GM18858 (cell line): Measurements from ENCODE around the gene NCAM2.
A peak's percentile ranks its signal among the peaks of the same experiment; 100 is the strongest.

ENCODE experiments used
- ATAC-seq: cut with Tn5 transposase; IDR thresholded peaks from one replicate; pipeline ENCODE4 v1.9.1; 2021; ENCODE audit not compliant: unreplicated experiment

NCAM2 gene

DNA sequence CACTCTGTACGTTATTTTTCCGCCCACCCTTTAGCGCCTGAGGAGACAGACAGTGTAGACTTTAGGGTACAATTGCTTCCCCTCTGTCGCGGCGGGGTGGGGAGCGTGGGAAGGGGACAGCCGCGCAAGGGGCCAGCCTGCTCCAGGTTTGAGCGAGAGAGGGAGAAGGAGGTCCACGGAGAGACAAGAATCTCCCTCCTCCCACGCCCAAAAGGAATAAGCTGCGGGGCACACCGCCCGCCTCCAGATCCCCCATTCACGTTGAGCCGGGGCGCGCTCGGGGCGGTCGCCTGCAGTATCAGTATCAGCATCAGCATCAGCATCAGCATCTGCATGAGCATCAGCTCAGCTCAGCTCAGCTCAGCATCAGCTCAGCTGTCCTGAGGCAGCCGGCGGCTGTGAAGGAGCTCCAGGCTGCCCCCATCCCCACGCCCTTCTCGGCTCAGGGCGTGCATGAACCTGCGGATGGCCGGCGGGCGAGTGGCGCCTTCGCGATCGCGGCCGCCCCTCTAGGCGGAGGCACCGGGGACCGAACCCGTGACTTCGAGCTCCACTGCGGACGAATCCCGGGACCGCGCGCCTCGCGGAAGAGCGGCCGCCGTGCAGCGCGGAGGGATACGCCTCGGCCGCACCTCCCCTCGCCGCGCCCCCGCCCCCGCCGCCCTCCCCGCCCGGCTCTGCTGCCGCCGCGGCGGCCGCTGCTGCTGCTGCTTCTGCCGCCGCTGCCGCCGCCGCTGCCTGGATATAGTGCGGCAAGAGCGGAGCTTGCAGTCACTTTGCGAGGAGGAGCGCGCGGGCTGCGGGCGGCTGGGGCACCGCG, at the start of gene NCAM2:
NCAM2 (plus strand) TSS at position 774 of the 820 bp plus-strand sequence.
- ATAC-seq: no peak

GRCh38 chr21:20949884-20950283, 48.3 kb upstream of the NCAM2 start:
- ATAC-seq: no peak

DNA sequence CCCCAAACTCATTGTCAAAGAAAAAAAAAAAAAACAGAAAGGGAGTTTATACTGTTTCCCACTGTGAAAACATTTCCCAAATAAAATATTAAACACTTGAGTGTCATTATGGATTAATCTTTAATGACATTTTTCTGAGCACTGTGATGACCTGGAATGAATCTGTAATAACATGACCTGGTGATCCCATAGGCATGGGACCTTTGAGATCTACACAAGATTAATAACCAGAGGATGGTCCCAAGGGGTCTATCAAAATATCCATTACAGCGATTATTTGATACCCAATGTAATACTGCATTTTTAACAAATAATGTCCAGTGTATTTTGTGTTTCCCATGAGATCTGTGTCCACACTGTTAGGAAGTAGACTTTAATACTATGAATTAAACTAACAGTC, 32.4 kb upstream of the NCAM2 start:
- ATAC-seq: no peak

- ATAC-seq: no peak
These were observed 29.8 kb upstream of the NCAM2 start for GRCh38 chr21:20968391-20968790.

DNA sequence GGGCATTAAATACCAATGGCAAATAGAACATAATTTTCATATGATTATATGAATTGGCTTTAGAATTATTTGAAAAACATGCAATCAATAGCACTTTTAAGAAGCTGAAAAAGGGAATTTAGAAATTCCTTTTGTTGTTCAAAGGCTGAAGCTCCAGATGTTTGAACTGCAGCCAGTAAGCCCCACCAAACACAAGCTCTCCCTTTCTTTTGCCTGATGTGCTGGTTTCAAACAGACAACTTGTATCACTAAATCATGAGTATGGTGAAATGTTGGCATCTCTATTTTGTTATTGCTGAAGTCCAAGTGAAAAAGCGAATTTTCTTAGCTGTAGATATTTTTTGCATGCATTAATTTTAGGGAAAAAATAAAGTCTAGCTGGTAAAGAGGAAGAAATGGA, 27.5 kb upstream of the NCAM2 start:
- ATAC-seq: no peak

GRCh38 chr21:20971296-20971921, 26.8 kb upstream of the NCAM2 start:
- peak; percentile 71 for ATAC-seq

DNA sequence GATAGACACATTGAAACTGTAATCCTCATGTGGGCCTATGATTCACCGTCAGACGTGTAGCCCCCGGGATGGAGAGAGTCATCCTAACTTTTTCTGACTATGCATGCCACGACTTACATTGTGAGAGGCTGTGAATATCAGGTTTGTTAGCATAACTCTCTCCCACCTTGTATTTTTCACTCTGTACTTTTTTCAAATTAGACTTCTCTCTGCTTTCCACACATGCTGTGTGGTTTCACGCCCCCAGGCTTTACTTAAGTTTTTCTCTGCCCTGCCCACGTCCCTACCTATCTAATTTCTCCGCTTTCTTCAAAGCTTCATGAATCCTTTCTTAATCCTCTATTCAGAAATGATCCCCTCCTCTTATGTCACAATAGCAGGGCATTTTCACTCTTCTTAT, 3.4 kb upstream of the NCAM2 start:
- ATAC-seq: no peak

DNA sequence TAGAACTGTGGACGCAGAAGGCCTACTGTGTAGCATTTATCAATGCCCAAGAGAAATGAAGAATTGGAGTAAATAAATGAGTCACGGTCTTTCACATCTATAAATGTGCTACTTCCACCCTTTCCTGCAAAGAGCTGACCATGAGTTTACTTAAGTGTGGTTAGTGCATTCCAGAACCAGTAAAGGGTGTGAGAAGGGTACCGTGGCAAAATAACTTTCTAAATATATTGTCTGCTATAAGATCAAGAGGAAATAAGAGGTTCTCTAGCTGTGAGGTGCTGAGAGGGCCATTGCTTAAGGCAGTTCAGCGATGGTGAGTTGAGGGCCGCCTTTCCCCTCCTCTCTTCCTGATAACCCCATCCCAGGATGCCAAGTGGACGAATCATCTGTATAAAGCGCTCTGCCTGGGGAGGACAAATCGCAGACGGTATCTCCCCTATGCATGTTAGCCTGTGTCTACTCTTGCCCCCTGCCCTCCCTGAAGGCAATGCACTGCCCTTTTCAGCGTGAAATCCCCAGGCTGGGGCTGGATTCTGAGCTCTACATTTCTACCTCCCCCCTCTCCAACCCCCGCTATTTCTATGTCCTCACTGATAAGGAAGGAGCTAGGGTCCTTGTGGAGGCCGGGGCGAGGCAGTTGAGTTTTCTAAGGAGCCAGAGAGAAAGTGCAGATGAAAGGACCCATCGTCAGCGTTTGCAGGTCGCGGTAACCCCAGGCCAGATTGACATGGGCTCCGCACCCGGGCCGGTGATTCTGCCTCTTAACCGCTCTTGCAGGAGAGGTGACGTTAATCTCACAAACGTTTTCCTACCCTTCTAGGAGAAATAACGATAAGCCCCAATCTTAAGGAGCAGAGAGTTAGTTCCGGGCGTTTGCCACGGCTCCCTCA, 1.5 kb upstream of the NCAM2 start:
- ATAC-seq: no peak

- no peak for ATAC-seq
These were observed 936 bp upstream of the NCAM2 start for GRCh38 chr21:20997311-20997635.

DNA sequence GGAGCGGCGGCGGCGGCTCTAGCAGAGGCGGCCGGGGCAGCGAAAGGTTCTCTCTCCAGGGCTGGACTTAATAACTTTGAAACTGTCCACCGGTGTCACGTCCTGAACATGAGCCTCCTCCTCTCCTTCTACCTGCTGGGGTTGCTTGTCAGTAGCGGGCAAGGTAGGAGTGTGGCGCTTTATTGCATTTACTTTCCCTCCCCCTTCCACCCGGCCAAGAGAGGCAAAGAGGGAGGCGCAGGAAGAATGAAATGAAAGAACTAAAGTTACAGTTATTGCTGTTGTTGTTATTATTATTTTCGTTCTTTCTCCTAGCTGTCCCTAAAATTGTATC, 214 bp downstream of the NCAM2 start:
- no peak for ATAC-seq

- ATAC-seq: no peak
These were observed 677 bp downstream of the NCAM2 start for GRCh38 chr21:20998886-20999285.

- ATAC-seq: no peak
These were observed 1.4 kb downstream of the NCAM2 start for GRCh38 chr21:20999659-21000058.

DNA sequence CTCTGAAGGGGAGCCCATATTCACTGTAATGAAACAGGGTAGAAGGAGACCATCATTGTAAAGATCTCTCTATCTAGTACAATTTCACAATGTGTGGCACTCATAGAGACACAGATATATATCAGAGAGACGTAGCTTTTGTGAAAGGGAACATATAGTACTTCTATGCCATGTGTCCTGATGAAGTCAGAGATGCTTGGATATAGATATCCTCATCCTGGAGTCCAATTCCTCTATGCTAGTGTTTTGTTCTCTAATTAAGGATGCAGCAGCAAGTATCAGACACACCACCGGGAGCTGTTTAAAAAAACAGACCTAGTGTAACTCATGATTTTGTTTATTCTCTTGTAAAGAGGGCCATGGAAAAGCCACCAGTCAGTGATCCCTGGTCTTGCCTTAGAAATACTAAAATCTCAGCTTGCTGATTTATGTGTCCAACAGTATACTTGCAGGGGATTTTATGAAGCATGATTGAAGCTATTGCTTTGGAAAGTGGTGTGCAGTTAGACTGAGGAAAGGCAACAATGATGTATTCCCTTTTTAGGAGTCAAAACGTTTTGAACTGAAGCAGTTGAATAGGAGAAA, 2.5 kb downstream of the NCAM2 start:
- ATAC-seq: no peak

GRCh38 chr21:21001591-21002100, 3.4 kb downstream of the NCAM2 start:
- ATAC-seq: no peak

DNA sequence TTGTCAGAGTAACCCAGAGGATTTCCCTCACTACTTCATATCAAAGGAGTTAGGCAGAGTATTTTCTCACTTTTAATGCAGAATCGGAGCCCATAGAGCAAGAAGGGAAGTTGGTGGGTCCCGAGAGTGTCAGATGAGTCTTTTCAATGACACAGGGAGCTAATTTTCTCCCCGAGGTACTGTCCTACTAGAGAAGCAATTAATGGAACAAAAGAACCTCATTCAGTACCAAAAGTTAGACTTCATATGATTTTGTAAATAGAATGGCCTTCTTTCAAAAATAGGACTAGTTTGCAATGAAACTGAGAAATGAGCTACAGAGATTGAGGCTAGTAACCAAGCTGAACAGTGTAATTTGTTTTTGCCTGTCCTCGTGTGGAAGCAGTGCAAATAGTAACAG, 3.9 kb downstream of the NCAM2 start:
- ATAC-seq: no peak

DNA sequence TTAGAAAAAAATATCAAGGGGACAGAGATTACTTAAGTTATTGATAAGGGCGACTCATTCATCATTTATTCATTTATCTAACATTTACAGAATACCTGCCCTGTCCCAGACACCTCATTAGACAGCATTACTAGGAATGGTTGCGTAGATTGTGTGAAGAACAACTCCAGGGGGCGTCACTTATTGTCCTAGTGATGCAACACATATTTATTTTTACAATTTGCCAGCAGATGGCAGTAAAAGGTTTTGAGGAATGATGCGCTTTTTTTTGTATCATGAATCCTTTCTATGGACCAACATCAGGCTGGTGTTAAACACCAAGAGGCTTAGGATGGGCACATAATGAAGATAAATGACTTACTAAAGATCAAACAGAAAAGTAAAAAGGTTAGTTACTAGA, 5.5 kb downstream of the NCAM2 start:
- ATAC-seq: no peak

GRCh38 chr21:21007606-21008005, 9.4 kb downstream of the NCAM2 start:
- no peak for ATAC-seq

GRCh38 chr21:21010228-21010627, 12.0 kb downstream of the NCAM2 start:
- no peak for ATAC-seq

- no peak for ATAC-seq
These were observed 12.5 kb downstream of the NCAM2 start for GRCh38 chr21:21010698-21011097.

DNA sequence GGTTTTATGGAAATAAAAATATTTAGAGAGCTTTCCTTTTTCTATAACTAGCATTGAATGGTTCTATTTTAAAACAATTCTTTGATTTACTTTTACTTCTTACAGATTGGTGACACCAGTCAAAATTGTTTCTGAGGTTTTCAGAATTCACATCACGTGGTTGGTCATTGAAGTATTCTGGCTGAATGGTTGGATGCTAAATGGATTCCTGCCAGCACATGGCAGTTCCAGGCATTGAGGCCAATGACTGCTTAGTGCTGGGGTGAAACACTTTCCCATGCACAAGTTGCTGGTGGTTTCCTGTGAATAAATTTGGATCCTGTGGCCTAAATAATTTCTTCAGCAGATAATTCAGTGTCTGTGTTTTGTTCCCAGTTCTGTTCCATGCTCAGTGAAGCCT, 20.6 kb downstream of the NCAM2 start:
- no peak for ATAC-seq

DNA sequence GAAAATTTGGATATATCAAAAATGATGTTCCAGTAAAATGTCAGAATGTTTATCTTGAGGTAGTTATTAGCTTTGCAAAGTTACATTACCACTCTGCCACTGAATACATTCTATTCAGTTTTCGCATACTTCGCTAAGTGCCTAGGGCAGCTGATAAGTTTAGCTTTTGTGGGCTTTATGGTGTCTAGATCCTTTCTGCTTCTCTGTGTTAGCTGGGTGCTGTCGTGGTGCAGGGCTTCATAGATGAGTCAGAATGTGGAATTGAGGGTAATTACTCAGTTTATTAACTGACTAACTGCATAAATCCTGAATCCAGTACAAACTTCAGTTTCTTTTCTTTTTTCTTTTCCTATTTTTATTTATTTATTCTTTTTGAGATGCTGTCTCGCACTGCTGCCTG, 21.5 kb downstream of the NCAM2 start:
- no peak for ATAC-seq
